Adrenal gland (tissue), 12 donors: Measurements from ENCODE around the gene MRGPRG. TPM values are rescaled to one million over a fixed set of nuclear protein-coding genes. Genes with fewer than 3 reads are reported as not detected.

ENCODE experiments used
- DNase-seq, 7 donors: peaks; one replicate each; pipeline ENCODE4 v3.0.0-alpha.2; 2019 to 2020
- H3K27ac ChIP-seq, 5 donors: fragments of 200-600 bp; sonication (generic) in 4 of 5; 1 replicate in 3 of 5; 2 replicates in 2 of 5; pipeline versions ENCODE4 v1.5.1 to v1.8.0; 2016 to 2020; ENCODE audit warnings: mild to moderate bottlenecking in 1 of 5
- H3K27me3 ChIP-seq: fragments of 200-600 bp; 2 replicates; pipeline ENCODE4 v1.8.0; 2021
- H3K36me3 ChIP-seq, 2 donors: fragments of 200-600 bp; replicated peaks in 1 of 2; 1 replicate in 1 of 2; 2 replicates in 1 of 2; pipeline versions ENCODE4 v1.5.1 to v1.8.0; 2018 to 2022
- H3K4me1 ChIP-seq, 2 donors: fragments of 200-600 bp; replicated peaks in 1 of 2; 1 replicate in 1 of 2; 2 replicates in 1 of 2; pipeline versions ENCODE4 v1.5.1 to v1.8.0; 2018 to 2021
- H3K4me3 ChIP-seq, 4 donors: fragments of 200-600 bp; sonication (generic) in 3 of 4; one replicate each; pipeline ENCODE4 v1.5.1; 2016 to 2018
- H3K9me3 ChIP-seq, 3 donors: fragments of 200-600 bp; sonication (generic) in 1 of 3; replicated peaks in 1 of 3; 1 replicate in 2 of 3; 2 replicates in 1 of 3; pipeline versions ENCODE4 v1.5.1 to v1.8.0; 2016 to 2021
- CTCF ChIP-seq, 6 experiments: fragments of 450-650 bp in 4 of 6; fragments of 200-600 bp in 2 of 6; sonication (generic) in 1 of 6; IDR thresholded peaks; 1 replicate in 5 of 6; 2 replicates in 1 of 6; pipeline versions ENCODE4 v1.5.1 to v1.8.0; 2016 to 2021; ENCODE audit warnings: antibody characterized with exemption in 6 of 6, mild to moderate bottlenecking in 2 of 6, moderate library complexity in 1 of 6
- POLR2A ChIP-seq, 2 donors: fragments of 450-650 bp; IDR thresholded peaks; one replicate each; pipeline ENCODE4 v1.6.1; 2017; ENCODE audit warnings: antibody characterized with exemption in 2 of 2, mild to moderate bottlenecking in 2 of 2, moderate library complexity in 1 of 2
- WGBS, 4 donors: extraction: QIAGEN DNeasy Blood & Tissue Kit in 2 of 4; methylation state at CpG; one replicate each; pipeline versions ENCODE4 v1.1.5 to v1.1.7; 2013 to 2017; 5-methylcytosine and 5-hydroxymethylcytosine counted together
- intact Hi-C, 2 donors: fragments of 100-400 bp; cut with DNase I; formaldehyde crosslinking; loops; one replicate each; pipeline versions ENCODE4 v1.14.1 to v1.15.0; 2022 to 2023
- polyA plus RNA-seq, 3 donors: library from polyadenylated mRNA; stranded (reverse); fragments of 200-250 nt in 2 of 3; fragments of 350-450 nt in 1 of 3; fragmentation: Illumina TruSeq in 1 of 3; extraction: RNeasy Lipid Tissue Mini Kit (QIAGEN cat#74804) in 1 of 3; gene quantifications; one replicate each; pipeline ENCODE4 v1.2.3, GENCODE V29; 2013 to 2014
- total RNA-seq, 9 donors: library from RNA; depleted of rRNA in 4 of 9; stranded (reverse); fragments of >200 nt in 4 of 9; fragments of 120-200 nt in 1 of 9; fragmentation: NEBNext Ultra II Directional in 1 of 9; extraction: Animal tissue kit (Norgen Biotek cat#: 25700) in 1 of 9; gene quantifications; one replicate each; pipeline versions ENCODE4 v1.1.0 to v1.2.4, GENCODE V29; 2013 to 2023
- donor health status: healthy with polysubstance abuse.
- donor health status: Bipolar disorder and iron deficiency.
- donor health status: DM: yes; HTN: yes; CAD: no.
- donor health status: DM: no; HTN: no; CAD: no.
- donor health status: DM: no; HTN: no; CAD: no.
- donor health status: DM: yes; HTN: yes; CAD: no.

Gene MRGPRG
- total and polyA plus RNA-seq, 12 donors: not detected

GRCh38 chr11:3195251-3196160, 23.1 kb downstream of the MRGPRG start:
- Histone ChIP-seq H3K27ac (peak overlapping the region in 2 of 5 donors; percentile 26 to 75), H3K4me3 (no peak overlapping the region), H3K4me1 (peaks cover 0 to 4% of the 10 kb centered on the region in 2 donors), H3K9me3 (no peaks in the 10 kb centered on the region), H3K36me3 (no peaks in the 10 kb centered on the region), H3K27me3 (no peaks in the 10 kb centered on the region)
- DNase-seq: peak in 3 of 7 donors; percentile 18 to 35 (median 23)
- 69 to 76% (median 71%) methylated on average over 19 to 22 of the region's 22 CpGs for WGBS, 4 donors
- intact Hi-C loops: no loop called here
- TF ChIP-seq CTCF (IDR thresholded peaks at IDR 0.05) (peak in 1 of 6 experiments; percentile 17), POLR2A (IDR thresholded peaks at IDR 0.05) (no peak)

GRCh38 chr11:3194016-3194816, 24.4 kb downstream of the MRGPRG start:
- Histone ChIP-seq H3K4me3 (no peak overlapping the region), H3K27me3 (no peaks in the 10 kb centered on the region), H3K27ac (no peak overlapping the region), H3K9me3 (no peaks in the 10 kb centered on the region), H3K36me3 (no peaks in the 10 kb centered on the region), H3K4me1 (peaks cover 0 to 4% of the 10 kb centered on the region in 2 donors)
- intact Hi-C loops: no loop called here
- TF ChIP-seq POLR2A (IDR thresholded peaks at IDR 0.05): no peak
- 64 to 79% (median 75%) methylated on average over 9 to 12 of the region's 12 CpGs for WGBS, 4 donors
- peak in 1 of 7 donors; percentile 11 for DNase-seq

GRCh38 chr11:3193373-3194015, 25.1 kb downstream of the MRGPRG start:
- peak in 1 of 7 donors; percentile 5 for DNase-seq
- 88 to 94% (median 89%) methylated on average over 11 to 19 of the region's 19 CpGs for WGBS, 4 donors
- intact Hi-C loops: no loop called here

More at GRCh38 chr11:3193373-3194015, 25.1 kb downstream of the MRGPRG start:
- H3K9me3 ChIP-seq: no peaks in the 10 kb centered on the region
- no peaks in the 10 kb centered on the region for H3K36me3 ChIP-seq
- TF ChIP-seq POLR2A (IDR thresholded peaks at IDR 0.05): no peak
- TF ChIP-seq CTCF (IDR thresholded peaks at IDR 0.05): no peak
- H3K27me3 ChIP-seq: no peaks in the 10 kb centered on the region
- peaks cover 0 to 4% of the 10 kb centered on the region in 2 donors for H3K4me1 ChIP-seq
- no peak overlapping the region for H3K4me3 ChIP-seq
- no peak overlapping the region for H3K27ac ChIP-seq
